Activated CD4-positive, alpha-beta memory T cell treated with anti-CD3 and anti-CD28 coated beads, Interleukin-2, amount 10 ng/mL, durations not matched to agents 7 days and 5 days (primary cell): ENCODE data around the gene ATF7. TPM values are rescaled to one million over a fixed set of nuclear protein-coding genes. Genes with fewer than 3 reads are reported as not detected.

Experiments used
- CTCF ChIA-PET: fragments of 350-600 bp; sonication (Branson Sonifier 250); formaldehyde crosslinking; loops from one replicate; lab custom pipeline; 2021; ENCODE audit warnings: antibody characterized with exemption, inconsistent platforms; lab: Charles Lee
- POLR2A ChIA-PET: fragments of 350-600 bp; sonication (Branson Sonifier 250); formaldehyde crosslinking; loops from one replicate; lab custom pipeline; 2021; ENCODE audit warnings: antibody characterized with exemption; lab: Charles Lee
- DNase-seq: peaks from one replicate; pipeline ENCODE4 v3.0.0-alpha.2; 2020
- H3K27ac Mint-ChIP-seq: one replicate; pipeline ENCODE4 v1.8.0; 2021; ENCODE audit warnings: mild to moderate bottlenecking, mixed read lengths
- H3K27me3 Mint-ChIP-seq: one replicate; pipeline ENCODE4 v1.8.0; 2021; ENCODE audit warnings: mixed read lengths
- H3K36me3 Mint-ChIP-seq: one replicate; pipeline ENCODE4 v1.8.0; 2021; ENCODE audit warnings: low read depth, mixed read lengths
- H3K4me1 Mint-ChIP-seq: one replicate; pipeline ENCODE4 v1.8.0; 2021; ENCODE audit warnings: mixed read lengths
- H3K4me3 Mint-ChIP-seq: one replicate; pipeline ENCODE4 v1.8.0; 2021; ENCODE audit warnings: mild to moderate bottlenecking, mixed read lengths
- H3K9me3 Mint-ChIP-seq: one replicate; pipeline ENCODE4 v1.8.0; 2021; ENCODE audit warnings: mixed read lengths
- total RNA-seq, 2 experiments: library from RNA; stranded (reverse); gene quantifications; one replicate each; pipeline ENCODE4 v1.2.3, GENCODE V29; 2021

ATF7 gene
- total RNA-seq: 10 to 100 TPM; 21.4 to 24.0 TPM

GRCh38 chr12:53625946-53626701 is at the start of gene ATF7:
Gene ATF7 (minus strand): TSS chr12:53626382. CDS start chr12:53601000, 25,382 bp downstream.
- Mint-ChIP-seq H3K27me3 (peaks cover 4% of the 10 kb centered on the region), H3K4me1 (peaks cover 38% of the 10 kb centered on the region), H3K36me3 (peaks cover 5% of the 10 kb centered on the region), H3K9me3 (no peaks in the 10 kb centered on the region), H3K27ac (peak within 1 kb of the TSS; percentile 87), H3K4me3 (peak within 1 kb of the TSS; percentile 99)
- ChIA-PET CTCF (interaction anchor here (0.8 to 1.0 kb wide), 4 partner anchors 13 to 131 kb away, joined by 3 to 5 read pairs (median 3); partner anchors contain the start of gene ATP5MC2), POLR2A (interaction anchor here (1.1 to 5.7 kb wide), 3 partner anchors 8 to 49 kb away, joined by 5 to 34 read pairs (median 8); partner anchors contain the start of gene ATP5MC2)
- DNase-seq: peak; percentile 98

GRCh38 chr12:53674977-53675700 is 49.0 kb upstream of the ATF7 start:
- H3K36me3 Mint-ChIP-seq: peaks cover 39% of the 10 kb centered on the region
- peak overlapping the region; percentile 85 for H3K4me3 Mint-ChIP-seq
- peaks cover 28% of the 10 kb centered on the region for H3K27me3 Mint-ChIP-seq
- ChIA-PET CTCF (interaction anchor here (0.6 to 5.2 kb wide), 38 partner anchors 8 to 1551 kb away, joined by 3 to 71 read pairs (median 4); partner anchors contain the start of genes ATF7, PFDN5, SMUG1 and SP1), POLR2A (interaction anchor here (0.7 to 3.3 kb wide), 16 partner anchors 10 to 330 kb away, joined by 3 to 34 read pairs (median 6); partner anchors contain the start of genes ATF7, CALCOCO1, MAP3K12 and SP1)
- H3K27ac Mint-ChIP-seq: peak overlapping the region; percentile 91
- H3K4me1 Mint-ChIP-seq: peaks cover 40% of the 10 kb centered on the region
- no peaks in the 10 kb centered on the region for H3K9me3 Mint-ChIP-seq
- DNase-seq: no peak

GRCh38 chr12:53670971-53671370 is 44.8 kb upstream of the ATF7 start:
- Mint-ChIP-seq H3K4me1 (peaks cover 35% of the 10 kb centered on the region), H3K4me3 (no peak overlapping the region), H3K36me3 (peaks cover 58% of the 10 kb centered on the region), H3K27ac (no peak overlapping the region), H3K9me3 (no peaks in the 10 kb centered on the region), H3K27me3 (no peaks in the 10 kb centered on the region)
- ChIA-PET CTCF (interaction anchor here (1.4 to 1.7 kb wide), 2 partner anchors 13 to 128 kb away, joined by 3 to 7 read pairs; no protein-coding TSS in a partner anchor), POLR2A (no interaction called here)
- no peak for DNase-seq

- Mint-ChIP-seq H3K27ac (no peak overlapping the region), H3K4me1 (peaks cover 31% of the 10 kb centered on the region), H3K4me3 (no peak overlapping the region), H3K27me3 (no peaks in the 10 kb centered on the region), H3K36me3 (peaks cover 65% of the 10 kb centered on the region), H3K9me3 (no peaks in the 10 kb centered on the region)
- ChIA-PET POLR2A (no interaction called here), CTCF (interaction anchor here (1.4 to 1.7 kb wide), 2 partner anchors 13 to 127 kb away, joined by 3 to 7 read pairs; no protein-coding TSS in a partner anchor)
- DNase-seq: no peak
Observed at GRCh38 chr12:53670308-53670707, 44.1 kb upstream of the ATF7 start.

DNA sequence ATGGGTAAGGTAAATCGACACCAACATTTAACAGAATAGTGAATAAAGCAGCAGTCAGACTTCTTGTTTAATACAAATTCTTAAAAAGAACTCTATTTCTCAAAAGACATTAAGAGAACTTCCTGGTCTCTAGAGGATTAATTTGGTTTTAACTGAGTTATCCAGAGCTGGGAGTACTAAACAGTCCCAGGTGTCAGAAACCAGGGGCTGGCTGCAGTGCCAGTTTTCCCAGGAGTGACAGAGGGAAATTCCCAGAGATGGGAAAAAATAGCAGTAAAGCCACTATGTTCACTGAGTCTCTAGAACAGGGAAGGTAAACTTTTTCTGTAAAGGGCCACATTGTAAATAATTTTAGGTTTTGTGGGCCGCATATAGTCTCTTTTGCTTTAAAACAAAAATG is 40.9 kb upstream of the ATF7 start:
- Mint-ChIP-seq H3K27me3 (no peaks in the 10 kb centered on the region), H3K4me1 (peaks cover 7% of the 10 kb centered on the region), H3K36me3 (peaks cover 62% of the 10 kb centered on the region), H3K27ac (no peak overlapping the region), H3K4me3 (no peak overlapping the region), H3K9me3 (no peaks in the 10 kb centered on the region)
- DNase-seq: no peak
- ChIA-PET POLR2A (no interaction called here), CTCF (interaction anchor here (0.6 to 2.3 kb wide), 3 partner anchors 8 to 123 kb away, joined by 3 to 10 read pairs (median 3); partner anchors contain the start of gene ATP5MC2)

DNA sequence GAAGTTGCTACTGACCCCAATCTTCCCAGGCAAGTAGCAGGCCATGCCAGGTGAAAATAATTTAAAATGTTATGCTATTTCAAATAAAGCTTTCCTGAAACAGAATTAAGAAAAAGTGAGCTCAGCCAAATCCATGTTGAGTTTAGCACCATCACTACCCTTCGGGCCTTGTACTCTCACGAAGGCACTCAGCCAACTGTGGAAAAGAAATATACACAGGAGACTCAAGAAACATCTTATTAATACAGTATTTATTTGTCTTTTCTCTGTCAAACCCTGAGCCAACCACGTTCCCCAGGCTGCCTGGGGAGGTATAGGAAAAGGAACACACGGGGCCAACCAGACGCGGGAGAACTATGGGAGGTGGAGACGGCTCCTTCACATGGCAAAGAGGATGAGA is 38.8 kb upstream of the ATF7 start:
- H3K27me3 Mint-ChIP-seq: no peaks in the 10 kb centered on the region
- ChIA-PET POLR2A (interaction anchor here (1.1 to 2.0 kb wide), 2 partner anchors 10 to 19 kb away, joined by 3 to 7 read pairs; no protein-coding TSS in a partner anchor), CTCF (no interaction called here)

GRCh38 chr12:53664191-53664590 is 38.0 kb upstream of the ATF7 start:
- no peak overlapping the region for H3K4me3 Mint-ChIP-seq
- no peaks in the 10 kb centered on the region for H3K9me3 Mint-ChIP-seq
- CTCF ChIA-PET: interaction anchor here (1.6 kb wide), 1 partner anchor 11 kb away, joined by 8 read pairs; the partner anchor contains the start of gene ATP5MC2
- no peaks in the 10 kb centered on the region for H3K4me1 Mint-ChIP-seq
- POLR2A ChIA-PET: interaction anchor here (1.0 to 2.0 kb wide), 3 partner anchors 11 to 163 kb away, joined by 3 to 7 read pairs (median 3); partner anchors contain the start of gene TARBP2
- no peak for DNase-seq
- no peak overlapping the region for H3K27ac Mint-ChIP-seq
- H3K36me3 Mint-ChIP-seq: peaks cover 41% of the 10 kb centered on the region
- H3K27me3 Mint-ChIP-seq: no peaks in the 10 kb centered on the region

More for the DNA sequence above, 38.8 kb upstream of the ATF7 start:
- no peaks in the 10 kb centered on the region for H3K9me3 Mint-ChIP-seq
- H3K4me3 Mint-ChIP-seq: no peak overlapping the region
- peaks cover 49% of the 10 kb centered on the region for H3K36me3 Mint-ChIP-seq
- no peak for DNase-seq
- no peak overlapping the region for H3K27ac Mint-ChIP-seq
- H3K4me1 Mint-ChIP-seq: peaks cover 2% of the 10 kb centered on the region

DNA sequence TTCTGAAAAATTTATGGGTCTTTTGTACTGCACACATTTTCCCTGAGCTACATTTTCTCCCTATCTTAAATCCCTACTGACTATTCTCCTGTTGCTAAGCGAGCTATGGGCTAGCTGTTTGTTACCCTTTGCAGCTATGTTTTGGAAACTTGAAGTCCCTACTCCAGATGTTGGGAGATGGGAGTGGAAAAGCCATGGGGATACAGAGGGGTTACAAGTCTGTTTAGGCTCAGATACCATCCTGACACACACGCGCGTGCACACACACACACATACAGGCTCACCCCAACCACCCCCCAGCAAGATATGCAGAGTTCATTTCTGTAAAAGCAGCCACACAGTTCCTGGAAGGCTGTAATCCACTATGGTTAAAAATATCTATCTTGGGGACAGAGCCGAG is 33.9 kb upstream of the ATF7 start:
- ChIA-PET POLR2A (interaction anchor here (2.0 kb wide), 1 partner anchor 16 kb away, joined by 8 read pairs; the partner anchor contains the start of gene ATP5MC2), CTCF (no interaction called here)
- no peaks in the 10 kb centered on the region for H3K9me3 Mint-ChIP-seq
- H3K27ac Mint-ChIP-seq: no peak overlapping the region
- no peak for DNase-seq
- H3K27me3 Mint-ChIP-seq: no peaks in the 10 kb centered on the region
- no peak overlapping the region for H3K4me3 Mint-ChIP-seq
- no peaks in the 10 kb centered on the region for H3K4me1 Mint-ChIP-seq
- H3K36me3 Mint-ChIP-seq: peaks cover 20% of the 10 kb centered on the region

GRCh38 chr12:53659571-53659981 is 33.4 kb upstream of the ATF7 start:
- Mint-ChIP-seq H3K27ac (no peak overlapping the region), H3K36me3 (peaks cover 16% of the 10 kb centered on the region), H3K4me3 (no peak overlapping the region), H3K27me3 (no peaks in the 10 kb centered on the region), H3K4me1 (no peaks in the 10 kb centered on the region), H3K9me3 (no peaks in the 10 kb centered on the region)
- POLR2A ChIA-PET: interaction anchor here (2.0 kb wide), 1 partner anchor 16 kb away, joined by 8 read pairs; the partner anchor contains the start of gene ATP5MC2
- CTCF ChIA-PET: no interaction called here
- DNase-seq: no peak

- POLR2A ChIA-PET: interaction anchor here (2.0 kb wide), 1 partner anchor 17 kb away, joined by 8 read pairs; the partner anchor contains the start of gene ATP5MC2
- no peak overlapping the region for H3K4me3 Mint-ChIP-seq
- no peaks in the 10 kb centered on the region for H3K27me3 Mint-ChIP-seq
- no peak for DNase-seq
- peaks cover 12% of the 10 kb centered on the region for H3K36me3 Mint-ChIP-seq
- CTCF ChIA-PET: interaction anchor here (1.0 kb wide), 1 partner anchor 16 kb away, joined by 4 read pairs; the partner anchor contains the start of gene ATP5MC2
- H3K27ac Mint-ChIP-seq: no peak overlapping the region
- no peaks in the 10 kb centered on the region for H3K9me3 Mint-ChIP-seq
- no peaks in the 10 kb centered on the region for H3K4me1 Mint-ChIP-seq
Observed at GRCh38 chr12:53659011-53659551, 32.9 kb upstream of the ATF7 start.

- Mint-ChIP-seq H3K27me3 (no peaks in the 10 kb centered on the region), H3K4me1 (no peaks in the 10 kb centered on the region), H3K36me3 (peaks cover 2% of the 10 kb centered on the region), H3K4me3 (no peak overlapping the region), H3K27ac (no peak overlapping the region), H3K9me3 (no peaks in the 10 kb centered on the region)
- ChIA-PET CTCF (interaction anchor here (0.7 kb wide), 1 partner anchor 668 kb away, joined by 3 read pairs; the partner anchor contains the start of gene COPZ1), POLR2A (interaction anchor here (0.7 to 1.2 kb wide), 2 partner anchors 19 to 545 kb away, joined by 3 to 4 read pairs; partner anchors contain the start of gene ATP5MC2)
- no peak for DNase-seq
Observed at GRCh38 chr12:53657041-53657440, 30.9 kb upstream of the ATF7 start.

DNA sequence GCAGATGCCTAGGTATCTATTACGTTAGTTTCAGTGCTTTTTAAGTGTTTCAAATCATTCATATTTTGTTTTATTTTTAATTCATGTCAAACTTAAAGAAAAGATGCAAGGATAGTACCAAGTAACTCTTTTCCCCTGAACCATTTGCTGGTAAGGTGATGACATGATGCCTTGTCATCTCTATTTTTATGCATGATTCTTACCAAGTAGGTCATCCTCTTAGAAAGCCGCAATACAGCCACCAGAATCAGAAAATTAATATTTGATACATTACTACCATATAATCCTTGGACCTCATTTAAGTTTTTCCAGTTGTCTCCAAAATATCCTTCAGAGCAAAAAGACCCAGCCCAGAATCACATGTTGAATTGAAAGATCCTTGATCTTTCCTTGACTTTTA is 27.4 kb upstream of the ATF7 start:
- Mint-ChIP-seq H3K27ac (no peak overlapping the region), H3K27me3 (no peaks in the 10 kb centered on the region), H3K4me1 (no peaks in the 10 kb centered on the region), H3K4me3 (no peak overlapping the region), H3K9me3 (no peaks in the 10 kb centered on the region), H3K36me3 (no peaks in the 10 kb centered on the region)
- ChIA-PET POLR2A (no interaction called here), CTCF (no interaction called here)
- no peak for DNase-seq
